ENCODE data around the gene NFATC1. TPM values are rescaled to one million over a fixed set of nuclear protein-coding genes. Genes with fewer than 3 reads are reported as not detected.

Gene NFATC1
- total and polyA plus RNA-seq, 4 donors = 4.6 to 8.0 (median 6.8) TPM

DNA sequence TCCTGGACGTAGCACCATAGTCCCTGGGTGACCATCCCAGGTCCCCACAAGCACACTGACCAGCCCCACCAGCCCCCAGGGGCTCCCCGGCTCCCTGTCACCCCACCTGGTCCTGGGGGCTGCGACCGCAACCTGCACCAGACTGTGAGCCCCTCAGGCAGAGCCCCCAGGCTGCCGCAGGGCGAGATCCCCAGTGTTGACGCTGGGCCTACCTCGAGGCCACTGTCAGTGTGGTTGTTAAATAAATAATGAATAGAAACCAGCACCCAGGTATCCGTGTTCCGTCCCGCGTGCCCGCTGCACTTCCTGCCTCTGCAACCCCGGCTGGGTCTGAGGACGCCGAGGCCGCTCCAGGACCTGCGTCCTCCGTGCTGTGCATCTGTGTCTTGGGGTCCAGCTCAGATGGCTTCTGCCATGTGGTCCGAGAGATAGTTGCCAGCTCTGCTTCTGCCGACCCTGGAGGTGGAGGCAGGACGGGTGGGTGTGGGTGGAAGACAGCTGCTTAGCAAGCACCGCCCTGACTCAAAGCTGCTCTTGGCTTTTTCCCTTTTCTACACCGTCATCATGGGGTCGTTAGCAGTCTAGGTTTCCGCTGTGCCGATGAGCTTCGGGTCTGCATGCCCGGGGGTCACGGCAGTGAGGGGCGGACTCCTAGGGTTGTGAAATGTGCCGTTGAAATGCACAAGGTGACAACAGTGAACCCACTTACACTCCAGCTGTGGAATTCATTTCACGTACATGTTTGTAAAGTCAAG lies 74.2 kb downstream of the NFATC1 start:
- Histone ChIP-seq H3K36me3 (ENCODE audit: control insufficient read depth, insufficient read depth, low read length) (peaks cover 39% of the 10 kb centered on the region), H3K4me3 (ENCODE audit: low read depth, low read length) (no peak overlapping the region), H3K27me3 (ENCODE audit: control insufficient read depth, insufficient read depth, low read length) (no peaks in the 10 kb centered on the region), H3K9me3 (ENCODE audit: control insufficient read depth, insufficient read depth, low read length) (no peaks in the 10 kb centered on the region), H3K27ac (ENCODE audit: low read depth, low read length) (no peak overlapping the region), H3K4me1 (ENCODE audit: control insufficient read depth, insufficient read depth, low read length) (peaks cover 49% of the 10 kb centered on the region)
- no peak for DNase-seq (ENCODE audit: low read depth in 4 of 6, low spot score in 6 of 6)
- 81% methylated on average over 28 of the region's 33 CpGs for WGBS (ENCODE audit: insufficient coverage)

DNA sequence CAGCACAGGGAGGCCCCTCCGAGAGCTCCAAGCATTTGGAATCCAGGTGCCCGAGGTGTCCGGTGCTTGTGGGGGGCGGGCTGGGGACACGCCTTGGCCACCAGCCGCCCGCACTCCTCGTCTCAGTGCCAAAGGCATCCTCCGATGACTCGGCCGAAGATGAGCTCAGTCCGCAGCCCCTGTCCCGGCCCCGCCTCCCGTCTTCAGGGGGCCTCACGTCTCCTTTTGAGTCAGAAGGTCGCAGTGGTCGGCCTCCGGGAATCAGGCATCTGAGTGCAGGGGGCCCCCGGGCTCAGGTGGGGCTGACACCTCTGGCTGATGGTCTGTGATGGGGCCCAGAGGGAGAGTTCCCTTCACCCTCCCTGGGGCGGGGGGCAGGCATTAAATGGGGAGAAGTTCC lies 74.8 kb downstream of the NFATC1 start:
- H3K4me1 ChIP-seq (ENCODE audit: control insufficient read depth, insufficient read depth, low read length) = peaks cover 44% of the 10 kb centered on the region
- no peak overlapping the region for H3K27ac ChIP-seq (ENCODE audit: low read depth, low read length)
- DNase-seq (ENCODE audit: low read depth in 4 of 6, low spot score in 6 of 6) = no peak
- H3K27me3 ChIP-seq (ENCODE audit: control insufficient read depth, insufficient read depth, low read length) = no peaks in the 10 kb centered on the region
- peaks cover 39% of the 10 kb centered on the region for H3K36me3 ChIP-seq (ENCODE audit: control insufficient read depth, insufficient read depth, low read length)
- no peak overlapping the region for H3K4me3 ChIP-seq (ENCODE audit: low read depth, low read length)
- 71% methylated on average over 21 of the region's 21 CpGs for WGBS (ENCODE audit: insufficient coverage)
- no peaks in the 10 kb centered on the region for H3K9me3 ChIP-seq (ENCODE audit: control insufficient read depth, insufficient read depth, low read length)

DNA sequence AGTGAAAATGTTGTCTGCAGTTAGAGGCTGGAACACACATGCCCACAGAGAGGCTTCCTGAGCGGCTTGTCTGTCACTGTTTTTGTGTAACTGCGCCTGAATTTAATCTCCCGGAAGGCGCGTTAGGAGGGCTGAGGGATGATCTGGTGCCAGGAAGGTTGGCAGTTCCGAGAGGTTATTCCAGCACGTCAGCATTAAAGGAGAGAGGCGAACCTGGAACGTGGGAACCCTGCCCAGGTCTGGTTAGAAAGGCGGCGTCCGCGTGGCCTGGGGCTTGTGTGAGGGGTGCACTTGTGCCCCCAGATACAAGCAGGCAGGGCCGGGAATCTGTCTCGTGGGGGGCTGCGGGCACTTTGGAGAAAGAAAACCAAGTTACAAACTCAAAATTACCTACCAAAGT lies 75.3 kb downstream of the NFATC1 start:
- 63% methylated on average over 14 of the region's 16 CpGs for WGBS (ENCODE audit: insufficient coverage)
- peaks cover 39% of the 10 kb centered on the region for H3K36me3 ChIP-seq (ENCODE audit: control insufficient read depth, insufficient read depth, low read length)

DNA sequence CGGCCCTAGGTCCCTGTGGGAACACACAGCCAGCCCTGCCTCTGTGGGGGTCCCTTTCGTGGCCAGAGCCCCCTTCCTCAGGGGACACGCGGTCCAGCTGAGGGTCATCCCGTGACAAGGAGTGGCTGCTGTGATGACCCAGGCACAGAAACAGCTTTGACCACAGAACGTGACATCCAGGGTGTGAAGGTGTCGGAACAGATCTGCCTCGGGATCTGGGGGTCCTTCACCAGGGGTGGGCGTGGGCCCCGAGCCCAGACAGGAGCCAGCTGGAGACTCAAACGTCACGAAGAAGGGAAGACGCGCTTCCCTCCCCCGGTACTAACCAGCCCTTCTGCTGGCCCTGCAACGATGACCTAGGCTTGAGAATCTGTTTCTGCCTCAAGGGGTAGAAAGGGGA lies 75.9 kb downstream of the NFATC1 start:
- no peak for DNase-seq (ENCODE audit: low read depth in 4 of 6, low spot score in 6 of 6)
- no peaks in the 10 kb centered on the region for H3K27me3 ChIP-seq (ENCODE audit: control insufficient read depth, insufficient read depth, low read length)
- no peak overlapping the region for H3K27ac ChIP-seq (ENCODE audit: low read depth, low read length)
- peaks cover 39% of the 10 kb centered on the region for H3K4me1 ChIP-seq (ENCODE audit: control insufficient read depth, insufficient read depth, low read length)
- WGBS (ENCODE audit: insufficient coverage) = 80% methylated on average over 14 of the region's 16 CpGs
- H3K36me3 ChIP-seq (ENCODE audit: control insufficient read depth, insufficient read depth, low read length) = peaks cover 43% of the 10 kb centered on the region
- no peaks in the 10 kb centered on the region for H3K9me3 ChIP-seq (ENCODE audit: control insufficient read depth, insufficient read depth, low read length)
- H3K4me3 ChIP-seq (ENCODE audit: low read depth, low read length) = no peak overlapping the region

More for the DNA sequence above, 75.3 kb downstream of the NFATC1 start:
- Histone ChIP-seq H3K27me3 (ENCODE audit: control insufficient read depth, insufficient read depth, low read length) (no peaks in the 10 kb centered on the region), H3K27ac (ENCODE audit: low read depth, low read length) (no peak overlapping the region), H3K4me1 (ENCODE audit: control insufficient read depth, insufficient read depth, low read length) (peaks cover 39% of the 10 kb centered on the region), H3K9me3 (ENCODE audit: control insufficient read depth, insufficient read depth, low read length) (no peaks in the 10 kb centered on the region), H3K4me3 (ENCODE audit: low read depth, low read length) (no peak overlapping the region)
- DNase-seq (ENCODE audit: low read depth in 4 of 6, low spot score in 6 of 6) = peak in 1 of 6 donors; percentile 52

DNA sequence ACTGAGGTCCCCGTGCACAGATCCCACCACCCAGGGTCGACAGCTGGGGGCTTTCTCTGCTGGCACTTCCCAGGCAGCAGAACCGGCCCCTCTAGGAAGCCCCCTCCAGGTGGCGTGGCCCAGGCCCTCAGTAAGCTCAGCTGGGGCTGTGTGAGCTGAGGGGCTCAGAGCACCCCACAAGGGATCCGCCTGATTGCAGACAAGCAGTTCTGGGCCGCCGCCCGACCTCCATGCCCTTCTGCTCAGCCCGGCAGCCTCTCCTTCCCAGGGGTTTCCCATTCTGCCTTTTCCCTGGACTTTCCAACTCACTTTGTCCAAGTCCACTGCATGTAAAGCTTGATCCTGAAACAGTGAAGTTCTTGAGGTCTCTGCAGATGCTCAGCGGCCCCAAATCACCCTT lies 76.4 kb downstream of the NFATC1 start:
- H3K27ac ChIP-seq (ENCODE audit: low read depth, low read length) = no peak overlapping the region
- H3K36me3 ChIP-seq (ENCODE audit: control insufficient read depth, insufficient read depth, low read length) = peaks cover 39% of the 10 kb centered on the region
- H3K4me1 ChIP-seq (ENCODE audit: control insufficient read depth, insufficient read depth, low read length) = peaks cover 45% of the 10 kb centered on the region
- no peaks in the 10 kb centered on the region for H3K9me3 ChIP-seq (ENCODE audit: control insufficient read depth, insufficient read depth, low read length)
- no peak for DNase-seq (ENCODE audit: low read depth in 4 of 6, low spot score in 6 of 6)
- no peak overlapping the region for H3K4me3 ChIP-seq (ENCODE audit: low read depth, low read length)
- 91% methylated on average over 10 of the region's 10 CpGs for WGBS (ENCODE audit: insufficient coverage)
- H3K27me3 ChIP-seq (ENCODE audit: control insufficient read depth, insufficient read depth, low read length) = no peaks in the 10 kb centered on the region

DNA sequence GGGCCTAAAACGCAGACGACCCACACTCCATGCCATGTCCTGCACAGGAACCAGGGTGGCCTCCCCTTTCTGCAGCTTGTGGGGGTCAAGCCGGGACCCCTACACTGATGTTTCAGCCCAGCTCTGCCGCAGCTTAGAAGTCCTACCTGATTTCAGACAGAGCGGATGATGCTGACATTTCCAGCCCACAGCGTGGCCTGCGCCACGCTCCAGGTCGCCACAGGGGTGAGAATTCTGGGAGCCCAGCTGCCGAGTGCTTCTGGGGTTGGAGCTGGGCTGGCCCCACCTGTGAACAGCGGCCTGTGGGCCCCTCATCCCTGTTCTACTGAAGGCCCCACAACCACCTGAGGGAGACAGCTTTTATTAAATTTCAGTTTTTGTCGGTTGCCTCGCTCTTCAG lies 77.2 kb downstream of the NFATC1 start:
- peaks cover 49% of the 10 kb centered on the region for H3K4me1 ChIP-seq (ENCODE audit: control insufficient read depth, insufficient read depth, low read length)
- no peak overlapping the region for H3K27ac ChIP-seq (ENCODE audit: low read depth, low read length)
- H3K4me3 ChIP-seq (ENCODE audit: low read depth, low read length) = no peak overlapping the region
- 95% methylated on average over 13 of the region's 13 CpGs for WGBS (ENCODE audit: insufficient coverage)
- DNase-seq (ENCODE audit: low read depth in 4 of 6, low spot score in 6 of 6) = no peak
- H3K27me3 ChIP-seq (ENCODE audit: control insufficient read depth, insufficient read depth, low read length) = no peaks in the 10 kb centered on the region
- H3K9me3 ChIP-seq (ENCODE audit: control insufficient read depth, insufficient read depth, low read length) = no peaks in the 10 kb centered on the region
- H3K36me3 ChIP-seq (ENCODE audit: control insufficient read depth, insufficient read depth, low read length) = peaks cover 39% of the 10 kb centered on the region

DNA sequence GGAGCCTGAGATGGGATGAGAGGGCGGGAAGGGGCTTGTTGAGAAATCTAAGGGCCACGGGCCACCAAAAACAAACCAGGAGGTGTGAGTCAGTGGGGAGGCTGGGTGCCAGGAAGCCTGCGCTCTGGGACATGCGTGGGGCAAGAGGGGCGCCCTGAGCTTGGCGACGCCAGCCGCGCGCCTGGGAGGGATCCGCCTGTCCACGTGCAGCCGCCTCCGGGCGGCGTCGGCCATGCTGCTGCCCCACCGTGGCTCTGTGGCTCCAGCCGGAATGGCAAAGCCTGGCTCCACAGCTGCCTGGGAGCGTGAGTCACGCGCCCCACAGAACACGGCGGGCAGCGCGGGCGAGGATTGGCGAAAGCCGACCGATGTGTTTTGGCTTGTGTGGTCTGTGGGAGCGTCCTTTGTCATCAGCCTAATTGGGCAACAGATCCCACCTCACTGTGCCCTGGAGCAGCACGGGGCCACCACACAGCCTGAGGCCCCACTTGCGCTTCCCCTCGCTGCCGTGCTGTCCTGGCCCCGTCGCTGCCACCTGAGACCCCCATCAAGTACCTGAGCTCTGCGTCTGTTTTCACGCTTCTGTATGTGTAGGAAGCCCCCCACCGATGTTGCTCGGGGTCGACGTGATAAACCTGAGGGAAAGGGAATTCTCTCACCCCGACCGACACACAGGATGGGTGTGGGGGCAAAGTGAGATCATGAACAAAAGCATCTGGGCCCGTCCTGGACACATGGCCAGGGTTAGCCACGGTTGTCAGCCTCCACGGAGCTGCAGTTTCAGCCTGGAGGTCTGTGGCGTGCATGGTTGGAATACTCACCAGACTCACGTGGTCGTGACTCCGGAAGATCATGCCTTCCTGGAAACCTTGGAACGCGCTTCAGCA lies 80.5 kb downstream of the NFATC1 start:
- no peak overlapping the region for H3K4me3 ChIP-seq (ENCODE audit: low read depth, low read length)
- peaks cover 39% of the 10 kb centered on the region for H3K36me3 ChIP-seq (ENCODE audit: control insufficient read depth, insufficient read depth, low read length)
- WGBS (ENCODE audit: insufficient coverage) = 93% methylated on average over 54 of the region's 54 CpGs
- no peaks in the 10 kb centered on the region for H3K9me3 ChIP-seq (ENCODE audit: control insufficient read depth, insufficient read depth, low read length)
- peaks cover 25% of the 10 kb centered on the region for H3K4me1 ChIP-seq (ENCODE audit: control insufficient read depth, insufficient read depth, low read length)
- H3K27ac ChIP-seq (ENCODE audit: low read depth, low read length) = no peak overlapping the region
- H3K27me3 ChIP-seq (ENCODE audit: control insufficient read depth, insufficient read depth, low read length) = no peaks in the 10 kb centered on the region
- no peak for DNase-seq (ENCODE audit: low read depth in 4 of 6, low spot score in 6 of 6)

DNA sequence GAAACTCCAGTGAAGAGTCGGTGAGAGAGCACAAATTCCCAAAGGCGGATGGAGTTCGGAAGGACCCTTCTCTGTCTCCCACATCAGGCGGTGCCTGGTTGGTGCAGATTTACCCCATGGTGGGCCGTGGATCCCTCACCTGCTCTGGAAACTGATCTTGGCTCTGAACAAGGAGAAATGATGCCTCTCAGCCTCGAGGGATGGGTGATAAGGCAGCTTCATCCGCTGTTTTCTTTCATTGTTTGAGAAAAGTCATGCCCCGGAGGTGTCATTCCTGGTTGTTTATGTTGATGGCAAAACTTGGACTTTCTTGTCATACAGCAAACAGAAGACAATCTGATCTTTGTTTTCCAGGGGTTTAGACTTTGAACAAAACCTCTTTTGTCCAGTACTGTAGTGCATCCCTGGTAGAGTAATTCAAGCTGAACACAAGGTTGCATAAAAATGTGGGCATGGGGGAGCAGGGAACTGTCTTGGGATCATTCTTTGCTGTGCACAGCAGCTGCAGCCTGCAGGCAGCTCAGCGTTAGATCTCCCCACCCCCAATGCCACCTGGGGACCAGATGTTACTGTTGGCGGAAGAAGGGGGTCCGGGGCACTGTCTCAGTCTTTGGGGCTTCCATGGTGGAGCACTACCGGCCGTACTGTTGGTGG lies 81.3 kb downstream of the NFATC1 start:
- Histone ChIP-seq H3K27ac (ENCODE audit: low read depth, low read length) (no peak overlapping the region), H3K4me1 (ENCODE audit: control insufficient read depth, insufficient read depth, low read length) (peaks cover 22% of the 10 kb centered on the region), H3K4me3 (ENCODE audit: low read depth, low read length) (no peak overlapping the region), H3K27me3 (ENCODE audit: control insufficient read depth, insufficient read depth, low read length) (no peaks in the 10 kb centered on the region), H3K36me3 (ENCODE audit: control insufficient read depth, insufficient read depth, low read length) (peaks cover 35% of the 10 kb centered on the region), H3K9me3 (ENCODE audit: control insufficient read depth, insufficient read depth, low read length) (no peaks in the 10 kb centered on the region)
- 80% methylated on average over 4 of the region's 13 CpGs for WGBS (ENCODE audit: insufficient coverage)
- DNase-seq (ENCODE audit: low read depth in 4 of 6, low spot score in 6 of 6) = no peak

DNA sequence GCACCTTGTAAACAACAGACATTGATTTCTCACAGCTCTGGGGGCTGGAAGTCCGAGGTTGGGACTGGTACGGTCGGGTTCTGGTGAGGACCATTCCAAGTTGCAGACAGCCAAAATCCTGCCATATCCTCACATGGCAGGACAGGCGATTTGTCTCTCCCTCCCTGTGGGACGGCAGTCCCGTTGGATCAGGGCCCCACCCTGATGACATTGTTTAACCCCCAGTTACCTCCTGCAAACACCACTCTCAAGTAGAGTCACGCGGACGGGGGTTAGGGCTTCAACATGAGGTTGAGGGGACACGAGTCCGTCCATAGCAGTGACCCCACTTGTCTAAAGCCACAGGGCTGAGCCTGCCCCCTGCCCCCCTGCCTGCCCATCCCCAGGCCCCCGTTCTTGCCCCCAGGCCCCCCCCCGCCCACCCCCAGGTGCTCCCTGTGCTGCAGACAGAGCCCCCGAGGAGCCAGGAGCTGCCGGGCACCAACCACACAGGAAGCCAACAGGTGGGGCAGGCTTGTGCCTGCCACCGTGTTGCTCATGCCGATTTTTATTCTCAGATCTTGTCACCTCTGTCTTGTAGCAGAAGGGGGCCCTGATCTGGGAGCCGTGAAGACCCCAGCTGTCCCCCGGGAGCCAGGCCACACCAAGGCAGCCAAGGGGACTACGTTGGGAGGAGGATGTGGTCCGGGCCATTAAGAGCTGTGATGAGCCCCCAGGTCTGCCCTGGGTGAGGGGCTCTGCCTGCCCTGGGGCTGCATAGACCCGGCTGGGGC lies 82.2 kb downstream of the NFATC1 start:
- H3K36me3 ChIP-seq (ENCODE audit: control insufficient read depth, insufficient read depth, low read length) = peaks cover 29% of the 10 kb centered on the region
- no peak overlapping the region for H3K27ac ChIP-seq (ENCODE audit: low read depth, low read length)

More for the DNA sequence above, 82.2 kb downstream of the NFATC1 start:
- 92% methylated on average over 17 of the region's 22 CpGs for WGBS (ENCODE audit: insufficient coverage)
- no peaks in the 10 kb centered on the region for H3K9me3 ChIP-seq (ENCODE audit: control insufficient read depth, insufficient read depth, low read length)
- H3K27me3 ChIP-seq (ENCODE audit: control insufficient read depth, insufficient read depth, low read length) = no peaks in the 10 kb centered on the region
- no peak for DNase-seq (ENCODE audit: low read depth in 4 of 6, low spot score in 6 of 6)
- peaks cover 22% of the 10 kb centered on the region for H3K4me1 ChIP-seq (ENCODE audit: control insufficient read depth, insufficient read depth, low read length)
- no peak overlapping the region for H3K4me3 ChIP-seq (ENCODE audit: low read depth, low read length)

Measured in spinal cord (tissue), 10 donors.